Fibroblast of lung (primary cell): ENCODE data around the gene CABP1. TPM values are rescaled to one million over a fixed set of nuclear protein-coding genes. Genes with fewer than 3 reads are reported as not detected.

Source experiments
- DNase-seq, 2 donors: peaks; one replicate each; pipeline versions ENCODE4 v3.0.0 to v3.0.0-alpha.2; 2010; ENCODE audit warnings: low read depth in 2 of 2
- H2AFZ ChIP-seq: 2 replicates; pipeline ENCODE4 v1.5.1; 2012; ENCODE audit warnings: low read length, control low read depth, inconsistent platforms
- H3K27ac ChIP-seq: 2 replicates; pipeline ENCODE4 v1.5.1; 2011; ENCODE audit warnings: low read length, control low read depth; ENCODE audit not compliant: insufficient read depth
- H3K27me3 ChIP-seq: 2 replicates; pipeline ENCODE4 v1.5.1; 2011; ENCODE audit warnings: mild to moderate bottlenecking, low read length; ENCODE audit not compliant: control insufficient read depth, insufficient read depth
- H3K36me3 ChIP-seq: 2 replicates; pipeline ENCODE4 v1.5.1; 2011; ENCODE audit warnings: low read length; ENCODE audit not compliant: control insufficient read depth, insufficient read depth
- H3K4me1 ChIP-seq: 2 replicates; pipeline ENCODE4 v1.5.1; 2011; ENCODE audit warnings: low read length; ENCODE audit not compliant: control insufficient read depth, insufficient read depth; ENCODE audit errors: extremely low read depth
- H3K4me2 ChIP-seq: 2 replicates; pipeline ENCODE4 v1.5.1; 2011; ENCODE audit warnings: low read length, control low read depth; ENCODE audit not compliant: insufficient read depth; ENCODE audit errors: extremely low read depth
- H3K4me3 ChIP-seq, 4 experiments: fragments of 200-600 bp in 1 of 4; sonication (generic) in 1 of 4; replicated peaks in 1 of 4; 2 replicates each; pipeline ENCODE4 v1.5.1; 2011 to 2016; ENCODE audit warnings: low read length in 4 of 4, low read depth in 3 of 4, mild to moderate bottlenecking in 3 of 4, control low read depth in 2 of 4, inconsistent platforms in 1 of 4, mixed read lengths in 1 of 4; ENCODE audit not compliant: insufficient read depth in 1 of 4; ENCODE audit errors: control extremely low read depth in 1 of 4
- H3K79me2 ChIP-seq: 2 replicates; pipeline ENCODE4 v1.5.1; 2012; ENCODE audit warnings: mild to moderate bottlenecking, low read length, inconsistent platforms; ENCODE audit not compliant: control insufficient read depth, insufficient read depth
- H3K9ac ChIP-seq: 2 replicates; pipeline ENCODE4 v1.5.1; 2011; ENCODE audit warnings: mild to moderate bottlenecking, low read length, control low read depth; ENCODE audit not compliant: insufficient read depth
- H3K9me3 ChIP-seq: 2 replicates; pipeline ENCODE4 v1.5.1; 2012; ENCODE audit warnings: low read depth, low read length; ENCODE audit not compliant: control insufficient read depth, insufficient read depth
- H4K20me1 ChIP-seq: 2 replicates; pipeline ENCODE4 v1.5.1; 2011; ENCODE audit warnings: low read length; ENCODE audit not compliant: control insufficient read depth, insufficient read depth; ENCODE audit errors: extremely low read depth
- CTCF ChIP-seq, 2 donors: IDR thresholded peaks in 1 of 2; conservative IDR thresholded peaks in 1 of 2; 1 replicate in 1 of 2; 2 replicates in 1 of 2; pipeline ENCODE4 v1.5.1; 2011 to 2012; ENCODE audit warnings: low read length in 2 of 2, control low read depth in 1 of 2, inconsistent platforms in 1 of 2, low read depth in 1 of 2, mild to moderate bottlenecking in 1 of 2
- EZH2 ChIP-seq: IDR thresholded peaks from 2 replicates; pipeline ENCODE4 v1.5.1; 2012; ENCODE audit warnings: low read length, control low read depth, mild to moderate bottlenecking; ENCODE audit errors: missing control alignments
- polyA plus RNA-seq, 2 donors: library from polyadenylated mRNA; depleted of rRNA in 1 of 2; stranded (reverse) in 1 of 2; unstranded in 1 of 2; fragments of >200 nt; gene quantifications; 2 replicates each; pipeline ENCODE4 v1.2.1, GENCODE V29; 2011 to 2012; ENCODE audit warnings: missing spikeins in 1 of 2
- total RNA-seq: library from RNA; depleted of rRNA; stranded (reverse); fragments of >200 nt; gene quantifications from 2 replicates; pipeline ENCODE4 v1.2.1, GENCODE V29; 2014

CABP1 gene
- total and polyA plus RNA-seq, 2 donors (not counting 1 experiment from before 2014, with no cell fraction given), result 0.36 TPM; not detected in 1

GRCh38 chr12:120703311-120703942 is 63.0 kb downstream of the CABP1 start:
- Histone ChIP-seq H3K4me3 (no peak overlapping the region), H2AFZ (no peak overlapping the region), H3K9ac (no peak overlapping the region), H3K27me3 (no peaks in the 10 kb centered on the region), H3K9me3 (no peaks in the 10 kb centered on the region), H3K4me1 (no peaks in the 10 kb centered on the region), H4K20me1 (no peaks in the 10 kb centered on the region), H3K27ac (no peak overlapping the region), H3K4me2 (no peak overlapping the region), H3K79me2 (no peaks in the 10 kb centered on the region), H3K36me3 (peaks cover 14% of the 10 kb centered on the region)
- TF ChIP-seq CTCF (conservative IDR thresholded peaks at IDR 0.05 in 1 of 2, IDR thresholded peaks at IDR 0.05 in 1 of 2; ENCODE audit: low read depth in 1 of 2, low read length in 2 of 2), result no peak
- no peak for TF ChIP-seq EZH2
- no peak for DNase-seq

- Histone ChIP-seq H3K9me3 (no peaks in the 10 kb centered on the region), H3K4me3 (no peak overlapping the region), H3K4me1 (peaks cover 4% of the 10 kb centered on the region), H2AFZ (no peak overlapping the region), H3K9ac (no peak overlapping the region), H3K79me2 (peaks cover 2% of the 10 kb centered on the region), H3K27me3 (no peaks in the 10 kb centered on the region), H4K20me1 (no peaks in the 10 kb centered on the region), H3K4me2 (no peak overlapping the region), H3K27ac (no peak overlapping the region), H3K36me3 (peaks cover 4% of the 10 kb centered on the region)
- no peak for TF ChIP-seq CTCF (conservative IDR thresholded peaks at IDR 0.05 in 1 of 2, IDR thresholded peaks at IDR 0.05 in 1 of 2; ENCODE audit: low read depth in 1 of 2, low read length in 2 of 2)
- no peak for DNase-seq
Observed at GRCh38 chr12:120705618-120706017, 65.2 kb downstream of the CABP1 start.

GRCh38 chr12:120706029-120706428 is 65.6 kb downstream of the CABP1 start:
- no peak for DNase-seq
- H3K27ac ChIP-seq, result no peak overlapping the region
- no peak overlapping the region for H2AFZ ChIP-seq
- H3K79me2 ChIP-seq, result peaks cover 6% of the 10 kb centered on the region
- no peaks in the 10 kb centered on the region for H4K20me1 ChIP-seq
- H3K4me1 ChIP-seq, result peaks cover 4% of the 10 kb centered on the region
- H3K27me3 ChIP-seq, result no peaks in the 10 kb centered on the region
- H3K9ac ChIP-seq, result no peak overlapping the region
- H3K4me2 ChIP-seq, result no peak overlapping the region
- H3K4me3 ChIP-seq, result no peak overlapping the region
- H3K36me3 ChIP-seq, result peaks cover 2% of the 10 kb centered on the region
- TF ChIP-seq EZH2 (no peak), CTCF (conservative IDR thresholded peaks at IDR 0.05 in 1 of 2, IDR thresholded peaks at IDR 0.05 in 1 of 2; ENCODE audit: low read depth in 1 of 2, low read length in 2 of 2) (no peak)
- no peaks in the 10 kb centered on the region for H3K9me3 ChIP-seq
